Breast epithelium (tissue), 4 donors: ENCODE results near the gene VAMP4. TPM values are rescaled to one million over a fixed set of nuclear protein-coding genes. Genes with fewer than 3 reads are reported as not detected.
"Not testable (repeated sequence)": the region's sequence is repeated elsewhere in the genome, so short reads cannot be mapped to it uniquely, and the experiment has no call there.

Experiments used
- DNase-seq, 2 donors: peaks; one replicate each; pipeline ENCODE4 v3.0.0-alpha.2; 2019; ENCODE audit warnings: low spot score in 2 of 2
- H3K27ac ChIP-seq, 2 donors: fragments of 200-600 bp; sonication (generic) in 1 of 2; one replicate each; pipeline ENCODE4 v1.5.1; 2016 to 2019; ENCODE audit warnings: mild to moderate bottlenecking in 1 of 2
- H3K27me3 ChIP-seq, 2 donors: fragments of 200-600 bp; sonication (generic) in 1 of 2; one replicate each; pipeline versions ENCODE4 v1.5.1 to v1.6.0; 2017 to 2019; ENCODE audit warnings: control low read depth in 1 of 2, mild to moderate bottlenecking in 1 of 2
- H3K36me3 ChIP-seq: fragments of 200-600 bp; one replicate; pipeline ENCODE4 v1.5.1; 2019
- H3K4me1 ChIP-seq, 2 donors: fragments of 200-600 bp; sonication (generic); one replicate each; pipeline ENCODE4 v1.5.1; 2016 to 2019; ENCODE audit warnings: control low read depth in 1 of 2
- H3K4me3 ChIP-seq, 3 donors: fragments of 200-600 bp; sonication (generic); 1 replicate in 2 of 3; 2 replicates in 1 of 3; pipeline ENCODE4 v1.5.1; 2016 to 2019; ENCODE audit warnings: mild to moderate bottlenecking in 3 of 3, moderate library complexity in 2 of 3
- H3K9me3 ChIP-seq, 2 donors: fragments of 200-600 bp; sonication (generic) in 1 of 2; one replicate each; pipeline ENCODE4 v1.5.1; 2016 to 2019; ENCODE audit warnings: control low read depth in 1 of 2
- CTCF ChIP-seq, 3 donors: fragments of 450-650 bp; IDR thresholded peaks; one replicate each; pipeline ENCODE4 v1.5.1; 2016 to 2017; ENCODE audit warnings: antibody characterized with exemption in 3 of 3, mild to moderate bottlenecking in 3 of 3, moderate library complexity in 3 of 3
- POLR2A ChIP-seq: fragments of 450-650 bp; IDR thresholded peaks from one replicate; pipeline ENCODE4 v1.6.1; 2016; ENCODE audit warnings: antibody characterized with exemption, mild to moderate bottlenecking, moderate library complexity
- POLR2AphosphoS5 ChIP-seq, 3 donors: sonication (generic); formaldehyde crosslinking; IDR thresholded peaks; one replicate each; pipeline ENCODE4 v1.6.1; 2017; ENCODE audit warnings: antibody characterized with exemption in 3 of 3
- intact Hi-C: fragments of 100-400 bp; cut with DNase I; formaldehyde crosslinking; loops from one replicate; pipeline ENCODE4 v1.15.1; 2023; ENCODE audit warnings: low total_unique reads
- total RNA-seq, 3 donors: library from RNA; depleted of rRNA; stranded (reverse); fragments of >200 nt; gene quantifications; one replicate each; pipeline ENCODE4 v1.1.0, GENCODE V29; 2016

VAMP4 gene
- total RNA-seq, 3 donors from 2014 or later: 10.5 to 16.3 (median 14.0) TPM

DNA sequence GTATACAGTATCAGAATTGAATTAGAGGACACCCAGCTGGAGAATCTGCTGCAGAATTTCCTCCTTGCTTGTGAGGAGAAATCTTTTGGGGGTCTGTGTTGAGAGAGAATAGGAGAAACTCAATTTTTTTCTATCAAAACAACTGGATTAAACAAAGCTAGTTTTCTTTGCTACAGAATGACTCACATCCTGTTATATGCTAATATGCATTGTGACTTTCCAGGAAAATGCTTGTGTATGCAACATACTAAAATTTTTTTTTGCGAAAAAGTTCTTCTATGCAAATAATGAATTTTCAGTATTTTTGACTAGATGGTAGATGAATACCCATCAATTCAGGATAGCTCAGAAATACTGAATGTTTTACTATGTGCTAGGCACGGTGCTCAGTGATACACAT, 2.2 kb downstream of the VAMP4 start:
- no peak overlapping the region for H3K27ac ChIP-seq
- H3K9me3 ChIP-seq: no peaks in the 10 kb centered on the region
- intact Hi-C loops: no loop called here
- no peaks in the 10 kb centered on the region for H3K36me3 ChIP-seq
- H3K4me3 ChIP-seq: no peak overlapping the region
- no peak for DNase-seq
- H3K4me1 ChIP-seq: peaks cover 0 to 4% of the 10 kb centered on the region in 2 donors
- no peaks in the 10 kb centered on the region for H3K27me3 ChIP-seq
- TF ChIP-seq CTCF (IDR thresholded peaks at IDR 0.05): no peak
- TF ChIP-seq POLR2A: no peak
- no peak for TF ChIP-seq POLR2AphosphoS5 (IDR thresholded peaks at IDR 0.05)

DNA sequence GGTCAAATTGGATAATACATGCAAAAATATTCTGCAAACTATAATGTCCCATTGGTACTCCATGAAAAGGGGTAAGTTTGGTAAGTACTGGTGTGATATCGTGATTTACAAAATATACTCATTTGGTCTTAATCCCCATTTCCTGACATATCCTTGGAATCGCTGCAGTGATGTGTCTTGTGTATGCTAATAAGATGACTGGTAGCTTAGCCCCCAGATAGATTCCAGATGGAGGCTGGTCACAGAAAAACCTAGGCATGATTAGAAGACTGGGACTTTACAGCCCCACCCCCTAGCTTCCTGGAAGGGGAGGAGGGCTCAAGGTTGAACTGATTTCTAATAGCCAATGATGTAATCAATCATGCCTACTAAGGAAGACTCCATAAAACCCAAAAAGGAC, 3.0 kb downstream of the VAMP4 start:
- intact Hi-C loops: no loop called here
- TF ChIP-seq CTCF (IDR thresholded peaks at IDR 0.05) (no peak), POLR2AphosphoS5 (IDR thresholded peaks at IDR 0.05) (no peak), POLR2A (no peak)
- H3K27ac ChIP-seq: no peak overlapping the region

DNA sequence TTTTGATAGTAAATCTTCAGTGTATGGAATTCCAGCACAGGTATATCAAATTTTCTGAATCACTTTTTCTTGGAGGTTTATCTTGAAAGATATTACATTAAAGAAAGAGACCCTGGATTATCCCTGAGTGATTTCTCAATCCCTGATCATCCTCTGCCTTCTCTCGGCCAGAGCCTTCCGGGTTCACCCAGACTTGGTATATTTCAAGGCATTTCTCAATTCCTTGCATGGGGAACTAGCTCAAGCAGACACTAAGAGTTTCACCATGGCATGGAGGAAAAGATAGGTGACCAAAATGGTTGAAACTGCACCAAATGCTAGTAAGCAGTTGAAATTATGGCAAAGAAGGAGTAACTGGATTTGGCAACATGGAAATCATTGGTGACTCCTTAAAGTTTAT, 5.7 kb downstream of the VAMP4 start:
- intact Hi-C loops: no loop called here
- no peak for TF ChIP-seq CTCF (IDR thresholded peaks at IDR 0.05)
- no peak for TF ChIP-seq POLR2AphosphoS5 (IDR thresholded peaks at IDR 0.05)
- no peak for TF ChIP-seq POLR2A
- Histone ChIP-seq H3K27me3 (no peaks in the 10 kb centered on the region), H3K4me1 (no peaks in the 10 kb centered on the region), H3K36me3 (no peaks in the 10 kb centered on the region), H3K9me3 (no peaks in the 10 kb centered on the region), H3K27ac (no peak overlapping the region), H3K4me3 (no peak overlapping the region)
- DNase-seq: no peak

More for the DNA sequence above, 3.0 kb downstream of the VAMP4 start:
- no peaks in the 10 kb centered on the region for H3K36me3 ChIP-seq
- no peak for DNase-seq
- H3K4me1 ChIP-seq: peaks cover 0 to 4% of the 10 kb centered on the region in 2 donors
- no peak overlapping the region for H3K4me3 ChIP-seq
- no peaks in the 10 kb centered on the region for H3K27me3 ChIP-seq
- no peaks in the 10 kb centered on the region for H3K9me3 ChIP-seq

DNA sequence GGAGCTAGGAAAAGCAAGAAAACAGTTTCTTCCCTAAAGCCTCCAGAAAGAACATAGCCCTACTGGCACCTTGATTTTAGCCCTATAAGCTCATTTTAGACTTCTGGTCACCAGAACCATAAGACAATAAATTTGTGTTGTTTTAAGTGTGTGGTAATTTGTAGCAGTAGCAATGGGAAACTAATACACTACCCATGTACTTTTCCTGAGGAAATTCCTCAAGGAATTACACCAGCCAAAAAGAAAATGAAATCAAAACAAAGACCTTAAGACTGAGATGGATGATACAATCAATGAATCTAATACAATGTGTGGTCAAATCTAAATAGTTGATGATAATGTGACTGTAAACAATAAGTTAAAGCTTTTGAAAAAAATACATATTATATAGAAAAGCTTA, 11.8 kb downstream of the VAMP4 start:
- intact Hi-C loops: no loop called here
- no peaks in the 10 kb centered on the region for H3K9me3 ChIP-seq
- H3K27ac ChIP-seq: no peak overlapping the region
- H3K36me3 ChIP-seq: no peaks in the 10 kb centered on the region
- H3K4me1 ChIP-seq: no peaks in the 10 kb centered on the region
- no peak overlapping the region for H3K4me3 ChIP-seq
- no peak for TF ChIP-seq CTCF (IDR thresholded peaks at IDR 0.05)
- TF ChIP-seq POLR2AphosphoS5 (IDR thresholded peaks at IDR 0.05): no peak
- no peak for TF ChIP-seq POLR2A
- no peaks in the 10 kb centered on the region for H3K27me3 ChIP-seq
- DNase-seq: no peak

- TF ChIP-seq CTCF (IDR thresholded peaks at IDR 0.05) (no peak), POLR2AphosphoS5 (IDR thresholded peaks at IDR 0.05) (no peak), POLR2A (no peak)
- DNase-seq: no peak
- H3K36me3 ChIP-seq: no peaks in the 10 kb centered on the region
- peaks cover 0 to 8% of the 10 kb centered on the region in 2 donors for H3K9me3 ChIP-seq
- H3K4me3 ChIP-seq: no peak overlapping the region
- no peak overlapping the region for H3K27ac ChIP-seq
- H3K4me1 ChIP-seq: no peaks in the 10 kb centered on the region
- no peaks in the 10 kb centered on the region for H3K27me3 ChIP-seq
- intact Hi-C loops: no loop called here
These were observed 14.1 kb downstream of the VAMP4 start for GRCh38 chr1:171727778-171728177.

- H3K4me1 ChIP-seq, H3K27me3 ChIP-seq, H3K9me3 ChIP-seq, intact Hi-C loops, H3K4me3 ChIP-seq, DNase-seq, H3K36me3 ChIP-seq, H3K27ac ChIP-seq: not testable (repeated sequence)
These were observed 18.7 kb downstream of the VAMP4 start for GRCh38 chr1:171723180-171723579.
